CD4-positive, alpha-beta T cell treated with Interleukin-21 for 1 hour (primary cell): Measurements from ENCODE around the gene POU6F2.
A peak's percentile ranks its signal among the peaks of the same experiment; 100 is the strongest.

Source experiments
- DNase-seq: peaks from one replicate; pipeline ENCODE4 v3.0.0-alpha.2; 2020

POU6F2 gene

DNA sequence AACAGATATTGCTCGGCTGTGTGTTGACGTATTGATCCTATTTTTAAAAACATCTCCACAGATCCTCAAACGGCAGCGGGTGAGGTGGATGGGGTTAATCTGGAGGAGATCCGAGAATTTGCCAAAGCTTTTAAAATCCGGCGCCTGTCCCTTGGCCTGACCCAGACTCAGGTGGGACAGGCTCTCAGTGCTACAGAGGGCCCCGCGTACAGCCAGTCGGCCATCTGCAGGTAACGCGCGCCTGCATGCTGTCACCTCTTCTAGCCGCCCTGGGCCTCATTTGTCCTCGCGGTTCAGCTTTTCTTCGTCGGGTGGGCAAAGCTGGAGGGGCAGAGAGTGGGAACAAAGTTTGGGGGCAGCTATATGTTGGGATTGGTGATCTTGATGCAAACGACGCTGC, 482.8 kb downstream of the POU6F2 start:
- DNase-seq, result no peak

DNA sequence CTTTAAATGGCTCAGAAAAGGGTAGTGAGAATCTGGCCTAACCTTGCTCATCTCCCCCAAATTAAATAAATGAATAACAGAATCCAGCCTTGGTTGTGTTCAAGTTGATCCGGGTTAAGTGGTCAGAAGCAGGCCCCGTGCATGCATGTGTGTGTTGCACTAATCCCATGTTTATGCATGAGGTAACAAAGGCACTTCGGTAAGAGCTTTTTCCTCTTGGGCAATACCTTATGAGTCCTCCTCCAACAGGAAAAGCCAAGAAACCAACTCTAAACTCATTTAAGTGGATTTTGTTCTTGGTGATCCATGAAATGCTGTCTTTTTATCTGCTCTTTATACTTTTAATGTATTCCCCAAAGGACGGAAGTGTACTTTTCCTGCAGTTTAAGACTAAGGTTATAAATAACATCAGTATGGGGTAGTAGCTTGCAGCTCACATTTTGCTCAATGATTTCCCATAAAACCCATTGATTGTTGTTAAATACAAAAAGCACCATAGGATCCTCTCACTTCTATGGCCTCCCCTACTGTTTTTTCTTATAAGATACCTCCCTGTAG, 483.6 kb downstream of the POU6F2 start:
- no peak for DNase-seq

DNA sequence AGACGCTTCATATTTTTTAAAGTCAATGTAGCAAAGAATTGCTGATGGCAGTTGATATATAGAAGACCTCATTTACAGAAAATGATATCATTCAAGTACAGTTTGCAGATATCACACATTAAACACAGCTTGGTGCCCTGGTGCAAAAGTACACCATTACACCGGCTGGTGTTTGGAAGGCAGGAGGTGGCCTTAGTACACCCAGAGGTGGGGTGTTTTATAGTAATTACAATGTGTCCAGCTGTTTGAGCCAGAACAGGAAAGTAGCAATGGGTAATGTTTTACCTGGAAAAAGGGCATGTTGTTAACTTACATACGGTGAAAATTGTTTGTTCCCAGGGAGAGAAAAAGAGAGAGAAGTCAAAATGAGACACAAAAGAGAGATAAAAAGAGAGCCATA, 485.5 kb downstream of the POU6F2 start:
- no peak for DNase-seq

DNA sequence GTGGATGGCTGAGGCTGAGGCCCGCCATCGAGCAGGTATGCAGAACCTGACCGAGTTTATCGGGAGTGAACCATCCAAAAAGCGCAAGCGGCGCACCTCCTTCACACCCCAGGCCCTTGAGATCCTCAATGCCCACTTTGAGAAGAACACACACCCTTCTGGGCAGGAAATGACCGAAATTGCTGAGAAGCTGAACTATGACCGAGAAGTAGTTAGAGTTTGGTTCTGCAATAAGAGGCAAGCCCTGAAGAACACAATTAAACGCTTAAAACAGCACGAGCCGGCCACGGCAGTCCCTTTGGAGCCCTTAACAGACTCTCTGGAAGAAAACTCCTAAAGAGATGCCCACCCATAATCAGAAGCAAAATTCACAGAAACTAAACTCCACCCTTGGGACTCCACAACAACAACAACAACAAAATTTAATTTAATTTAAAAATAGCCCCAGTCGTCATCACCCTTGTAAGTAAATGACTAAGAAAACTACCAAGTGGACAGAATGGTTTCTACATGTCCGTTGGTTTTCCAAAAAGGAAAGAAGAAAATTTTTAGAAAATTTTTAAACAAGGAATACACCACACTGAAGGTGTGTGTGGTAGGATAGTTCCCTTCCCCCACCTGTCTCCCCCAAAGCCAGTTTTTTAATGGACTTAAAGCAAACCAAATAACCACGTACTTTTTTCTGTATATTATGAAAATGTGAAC, 486.8 kb downstream of the POU6F2 start:
- no peak for DNase-seq

DNA sequence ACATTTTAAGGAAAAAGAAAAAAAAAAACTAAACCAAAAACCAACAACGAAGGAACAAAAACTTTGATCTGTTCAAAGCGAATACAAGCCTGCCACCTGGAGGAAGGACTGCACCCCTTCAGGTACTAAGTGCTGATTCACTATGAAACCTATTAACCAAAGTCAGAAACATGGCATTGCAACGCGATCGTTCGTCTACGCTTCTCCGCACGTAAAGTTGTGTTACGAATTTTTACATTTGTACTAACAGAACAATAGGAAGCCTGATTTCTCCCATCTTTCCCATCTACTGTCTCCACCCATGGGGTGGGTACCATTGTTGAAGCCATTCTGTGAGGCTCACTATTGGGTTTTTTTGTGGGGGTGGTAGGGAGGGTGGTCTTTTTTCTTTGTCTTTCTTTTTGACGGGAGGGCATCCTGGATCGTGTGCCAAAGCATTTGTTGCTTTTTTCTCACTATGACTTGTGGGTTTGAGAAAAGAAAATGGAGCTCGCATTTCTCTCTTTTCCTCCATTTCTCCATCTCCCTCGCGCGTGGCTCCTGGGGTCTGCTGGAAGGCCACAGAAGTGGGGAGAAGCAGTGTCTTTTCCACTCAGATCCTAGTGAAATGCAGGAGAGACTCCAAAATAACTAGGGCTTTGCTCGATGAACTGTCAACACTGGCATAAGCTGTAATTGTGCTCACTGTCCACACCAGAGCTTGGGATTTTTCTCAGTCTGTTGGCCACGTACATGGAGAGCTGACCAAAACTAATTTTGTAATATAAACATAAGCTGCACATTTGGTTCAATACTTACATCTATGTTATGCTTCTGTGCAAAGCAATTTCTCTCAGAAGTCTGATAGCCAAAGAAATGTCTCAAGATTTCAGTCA, 487.6 kb downstream of the POU6F2 start:
- DNase-seq, result peak; percentile 26

DNA sequence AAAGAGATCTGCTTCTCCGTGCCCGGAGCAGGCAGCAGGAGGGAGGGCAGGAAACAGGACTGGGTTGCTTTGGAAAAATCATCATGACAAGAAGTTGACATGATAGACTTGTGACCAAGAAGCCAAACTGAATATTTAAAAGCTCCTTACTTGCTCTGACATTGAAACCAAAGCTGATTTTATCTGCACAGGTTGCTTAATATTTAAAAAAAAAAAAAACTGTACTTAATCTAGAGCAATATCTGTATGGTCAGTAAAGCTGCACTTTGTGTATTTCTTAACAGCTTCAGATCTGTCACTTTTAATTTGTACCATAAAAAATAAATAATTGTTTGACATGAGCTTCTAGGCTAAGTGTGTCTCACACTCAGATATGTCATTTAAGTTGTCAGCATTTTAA, 490.6 kb downstream of the POU6F2 start:
- DNase-seq, result no peak

DNA sequence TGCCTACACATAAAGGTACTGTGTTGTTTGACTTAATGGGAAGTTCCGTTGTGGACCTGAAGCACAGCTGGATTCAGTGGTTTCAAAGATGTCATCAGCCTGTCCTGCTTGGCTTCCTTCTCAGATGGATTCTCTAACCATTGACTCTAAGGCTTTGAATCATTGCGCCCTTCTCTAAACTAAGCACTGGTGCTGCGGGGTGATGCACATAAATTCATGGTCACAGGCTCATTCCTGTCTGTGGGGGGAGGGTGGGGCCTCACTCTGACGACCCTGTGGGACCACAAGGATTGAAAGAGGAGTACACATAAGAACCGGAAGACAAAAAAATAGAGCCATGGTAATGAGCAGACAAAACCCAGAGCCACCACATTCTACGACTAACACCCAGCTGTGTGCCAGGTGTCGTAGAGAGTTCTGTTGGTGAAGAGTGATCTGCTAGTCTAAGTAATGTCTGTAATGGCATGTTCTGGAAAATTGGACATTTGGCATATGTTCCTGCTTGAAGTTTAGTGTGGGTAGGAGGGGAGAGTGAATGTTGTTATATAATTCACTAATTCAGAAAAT, 491.2 kb downstream of the POU6F2 start:
- DNase-seq, result no peak

DNA sequence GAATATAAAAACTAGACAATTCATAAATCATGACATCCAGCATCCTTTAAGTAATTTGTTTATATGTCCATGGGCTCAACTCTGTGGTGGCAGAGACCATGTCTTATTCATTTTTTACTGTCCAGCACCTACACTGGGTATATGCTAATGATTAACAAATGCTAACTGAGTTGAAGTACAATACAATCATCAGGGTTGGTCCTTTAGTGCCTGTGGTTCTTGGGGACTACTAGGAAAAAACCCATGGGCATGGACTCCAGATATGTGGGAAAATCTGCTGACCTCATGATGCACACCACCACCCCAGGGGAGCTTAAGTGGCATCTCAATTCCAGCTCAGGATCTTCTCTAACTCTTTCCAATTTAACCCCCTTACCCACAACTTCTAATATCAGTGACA, 503.2 kb downstream of the POU6F2 start:
- no peak for DNase-seq

DNA sequence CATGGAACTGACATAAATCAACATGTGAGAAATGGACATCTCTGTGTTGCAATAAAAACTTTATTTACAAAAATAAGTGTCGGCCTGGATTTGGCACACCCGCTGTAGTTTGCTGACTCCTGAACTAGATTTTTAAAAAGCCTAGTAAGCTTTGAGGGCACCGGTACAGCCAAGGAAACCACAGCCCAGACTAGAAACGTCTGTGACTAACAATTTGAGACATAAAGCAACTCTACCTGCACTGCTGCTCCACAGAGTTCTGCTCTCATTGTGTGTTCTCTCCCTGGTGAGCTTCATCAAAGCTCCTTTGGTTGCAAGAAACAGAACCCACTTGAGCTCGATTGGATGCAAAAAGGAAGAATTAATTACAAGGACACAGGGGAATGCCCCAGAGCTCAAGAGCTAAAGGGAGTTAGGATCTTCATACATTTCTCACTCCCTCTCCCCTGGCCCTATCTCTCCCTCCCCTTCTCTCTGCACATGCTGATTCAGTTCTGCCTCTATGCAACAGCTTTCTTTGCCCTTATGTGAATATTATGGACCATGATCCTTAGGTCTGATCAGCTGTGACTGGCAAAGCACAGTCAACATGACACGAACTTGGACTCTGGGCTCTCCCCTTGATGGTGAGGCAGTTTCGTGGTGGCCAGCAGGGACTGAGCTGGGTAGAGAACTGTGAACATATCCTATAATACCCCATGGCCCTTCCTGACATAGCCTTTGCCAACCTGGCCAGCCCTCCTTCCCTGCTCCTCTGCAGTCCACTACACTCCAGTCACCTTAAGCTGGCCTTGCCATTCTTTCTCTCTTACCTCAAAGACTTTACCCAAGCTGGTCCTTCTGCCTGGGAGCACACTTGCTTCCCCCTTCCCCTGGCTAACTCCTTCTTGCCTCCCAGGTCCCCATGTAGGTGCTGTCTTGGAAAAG, 511.0 kb downstream of the POU6F2 start:
- DNase-seq, result no peak

DNA sequence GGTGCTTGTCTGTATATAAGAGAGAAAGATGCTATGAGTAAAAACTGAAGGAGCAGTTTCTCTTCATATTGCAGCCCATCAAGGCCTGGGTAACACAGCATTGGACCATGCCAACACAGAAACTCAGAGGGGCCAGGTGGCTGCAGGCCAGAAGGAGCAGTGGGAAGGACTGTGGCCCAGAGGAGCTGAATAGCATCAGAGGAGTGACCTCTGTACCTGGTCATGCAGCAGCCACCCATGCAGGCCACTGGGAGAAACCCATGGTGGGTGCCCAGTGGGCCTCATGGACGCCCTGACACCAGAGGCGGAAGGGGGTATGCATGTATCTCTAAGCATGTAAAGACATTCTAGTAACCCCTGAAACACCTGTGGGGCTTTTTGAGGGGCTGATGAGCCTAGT, 512.6 kb downstream of the POU6F2 start:
- DNase-seq, result no peak

DNA sequence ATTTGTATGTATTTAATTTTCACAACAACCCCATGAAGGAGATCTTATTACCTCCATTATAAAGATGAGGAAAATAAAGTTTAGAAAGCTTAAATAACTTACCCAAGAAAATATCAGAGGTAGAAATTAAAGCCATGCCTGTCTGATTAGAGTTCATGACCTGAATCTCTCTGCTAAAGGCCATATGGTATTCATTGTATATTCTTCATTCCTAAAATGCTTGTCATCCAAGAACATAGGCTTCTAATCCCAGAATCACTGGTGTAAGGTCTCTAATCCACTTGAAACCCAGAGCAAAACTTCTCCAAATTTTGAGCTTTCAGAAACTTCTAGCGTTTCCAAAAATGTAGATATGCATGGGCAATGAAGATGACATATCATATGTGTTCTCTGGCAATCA, 516.2 kb downstream of the POU6F2 start:
- no peak for DNase-seq

DNA sequence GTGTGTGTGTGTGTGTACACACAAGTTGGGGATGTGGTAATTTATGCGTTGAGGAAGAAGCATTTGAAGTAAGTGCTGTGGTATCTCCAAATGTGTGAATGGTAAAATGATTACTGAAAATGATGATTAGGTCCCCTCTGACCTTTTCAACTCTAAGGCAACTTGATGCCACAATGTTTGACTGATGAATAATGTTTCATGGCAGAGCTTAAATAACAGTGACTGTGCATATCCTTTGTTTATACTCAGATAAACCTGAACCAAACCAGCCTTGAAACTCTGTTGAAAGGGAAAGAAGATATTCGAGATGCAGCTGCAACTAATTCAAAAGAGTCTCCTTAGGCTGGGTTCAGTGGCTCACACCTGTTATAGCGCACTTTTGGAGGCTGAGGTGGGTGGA, 523.6 kb downstream of the POU6F2 start:
- DNase-seq, result no peak

DNA sequence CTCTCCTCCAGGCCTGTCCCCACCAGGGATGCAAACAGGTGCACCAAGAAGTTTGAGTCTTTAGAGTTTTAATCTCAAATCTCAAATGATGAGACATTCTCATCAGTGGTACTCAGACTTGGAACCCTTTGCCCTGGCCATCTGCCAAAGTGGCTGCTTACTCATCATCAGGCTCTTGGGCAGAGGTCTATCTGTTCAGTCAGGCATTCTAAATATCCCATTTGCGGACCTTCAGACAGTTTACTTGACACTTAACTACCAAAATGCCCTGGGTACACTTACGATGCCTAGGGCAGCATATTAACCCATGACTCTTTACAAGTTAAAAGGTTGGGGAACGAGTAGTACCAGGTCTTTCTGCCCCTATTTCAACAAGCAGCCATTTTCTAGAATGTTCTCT, 527.3 kb downstream of the POU6F2 start:
- DNase-seq, result no peak

DNA sequence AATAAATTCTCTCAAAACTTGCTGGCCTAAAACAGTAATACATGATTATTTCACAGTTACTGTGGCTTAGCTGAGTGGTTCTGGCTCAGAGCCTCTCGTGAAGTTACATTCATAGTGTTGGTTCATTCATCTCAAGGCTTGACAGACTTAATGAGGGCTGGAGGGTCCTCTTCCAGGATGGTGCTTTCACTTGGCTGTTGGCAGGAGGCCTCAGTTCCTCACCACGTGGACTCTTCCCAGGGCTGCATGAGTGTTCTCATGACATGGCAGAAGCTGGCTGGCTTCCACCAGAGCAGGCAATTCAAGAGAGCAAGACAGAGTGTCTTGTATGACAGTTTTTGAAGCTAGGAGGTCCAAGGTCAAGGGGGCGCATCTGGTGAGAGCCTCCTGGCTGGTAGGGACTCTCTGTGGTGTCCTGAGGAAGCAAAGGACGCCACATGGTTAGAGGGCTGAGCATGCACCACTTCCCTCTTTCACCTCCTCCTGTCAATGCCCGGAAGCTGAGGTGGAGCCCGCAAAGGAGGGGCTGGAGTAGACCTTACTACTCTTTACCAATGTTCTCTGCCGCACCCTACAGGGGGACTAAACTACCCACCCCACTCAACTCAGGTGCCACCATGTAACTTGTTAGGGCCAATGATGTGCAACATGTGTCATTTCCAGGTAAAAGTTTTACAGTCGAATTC, 530.3 kb downstream of the POU6F2 start:
- DNase-seq, result no peak

DNA sequence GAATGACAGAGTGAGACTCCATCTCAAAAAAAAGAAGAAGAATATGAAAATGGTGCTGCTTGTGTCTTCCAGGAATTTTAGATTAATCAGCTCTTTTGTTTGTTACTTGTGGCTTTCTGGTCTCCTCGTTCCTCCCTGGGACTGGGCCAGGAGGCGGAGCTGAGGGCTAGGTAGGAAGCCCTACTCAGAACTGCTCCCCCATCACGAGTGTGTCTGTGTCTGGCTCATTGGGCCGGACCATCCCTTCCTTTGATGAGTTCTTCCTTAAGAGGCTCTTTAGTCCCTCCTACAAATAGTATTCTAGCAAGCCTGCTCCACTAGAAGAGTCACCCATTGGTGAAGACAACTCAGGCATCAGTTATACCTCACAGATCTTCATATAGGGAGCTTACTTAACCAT, 531.7 kb downstream of the POU6F2 start:
- DNase-seq, result no peak

DNA sequence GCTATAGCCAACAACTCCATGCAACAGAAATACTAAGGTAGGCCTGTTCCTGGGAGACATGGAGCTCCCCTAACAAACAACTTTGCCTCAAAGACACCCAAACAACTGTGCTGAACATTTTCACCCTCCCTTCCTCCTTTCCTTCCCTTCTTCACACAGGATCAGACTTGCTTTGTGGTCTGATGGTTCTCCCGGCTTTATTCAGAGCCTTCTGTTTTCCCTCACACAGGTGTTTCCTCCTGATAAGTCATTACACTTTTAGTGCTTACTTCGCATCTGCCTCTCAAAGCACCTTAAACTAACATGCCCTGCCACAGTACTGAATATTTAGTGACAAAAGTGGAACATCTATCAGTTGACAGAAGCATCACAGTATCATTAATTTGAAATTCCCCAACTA, 532.2 kb downstream of the POU6F2 start:
- no peak for DNase-seq

DNA sequence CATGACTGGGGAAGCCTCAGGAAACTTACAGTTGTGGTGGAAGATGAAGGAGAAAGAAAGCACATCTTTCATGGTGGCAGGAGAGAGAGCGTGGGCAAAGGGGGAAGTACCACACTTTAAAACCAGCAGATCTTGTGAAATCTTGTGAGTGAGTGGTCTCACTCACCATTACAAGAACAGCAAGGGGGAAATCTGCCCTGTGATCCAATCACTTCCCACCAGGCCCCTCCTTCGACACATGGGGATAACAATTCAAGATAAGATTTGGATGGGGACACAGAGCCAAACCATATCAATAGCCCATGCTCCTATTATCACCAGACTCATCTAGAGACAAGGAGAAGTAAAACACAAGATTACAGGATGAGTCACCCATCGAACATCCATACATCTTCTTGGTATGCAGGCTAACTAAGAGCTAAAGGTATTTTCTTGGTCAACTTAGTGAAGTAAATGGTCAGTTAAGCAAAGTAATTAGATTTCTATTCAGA, 533.2 kb downstream of the POU6F2 start:
- DNase-seq, result no peak

DNA sequence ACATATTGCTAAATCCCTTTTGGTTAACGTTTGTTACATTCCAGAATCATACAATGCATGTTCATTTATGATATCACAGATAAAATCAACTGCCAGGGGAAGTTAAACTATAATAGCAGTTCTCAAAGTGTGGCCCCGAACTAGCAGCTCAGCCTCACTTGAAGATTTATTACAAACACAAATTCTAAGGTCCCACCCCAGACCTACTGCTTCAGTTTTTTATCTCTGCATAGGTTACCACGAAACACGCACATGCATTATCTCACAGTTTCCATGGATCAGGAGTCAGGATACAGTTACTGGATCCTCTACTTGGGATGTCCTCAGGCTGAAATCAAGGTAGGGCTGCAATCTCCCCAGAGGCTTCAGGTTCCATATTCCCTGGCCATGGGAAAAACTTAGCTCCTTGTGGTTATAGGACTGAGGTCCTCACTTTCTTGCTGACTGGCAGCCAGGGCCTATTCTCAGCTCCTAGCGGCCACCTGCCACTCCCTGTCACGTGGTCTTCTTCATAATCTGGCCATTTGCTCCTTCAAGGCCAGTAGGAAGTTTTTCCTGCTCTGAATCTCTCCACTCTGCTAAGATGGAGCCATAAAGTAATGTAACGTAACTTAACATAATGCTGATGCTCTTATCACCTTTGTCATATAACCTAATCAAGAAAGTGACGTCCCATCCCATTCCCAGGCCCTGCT, 538.0 kb downstream of the POU6F2 start:
- no peak for DNase-seq

DNA sequence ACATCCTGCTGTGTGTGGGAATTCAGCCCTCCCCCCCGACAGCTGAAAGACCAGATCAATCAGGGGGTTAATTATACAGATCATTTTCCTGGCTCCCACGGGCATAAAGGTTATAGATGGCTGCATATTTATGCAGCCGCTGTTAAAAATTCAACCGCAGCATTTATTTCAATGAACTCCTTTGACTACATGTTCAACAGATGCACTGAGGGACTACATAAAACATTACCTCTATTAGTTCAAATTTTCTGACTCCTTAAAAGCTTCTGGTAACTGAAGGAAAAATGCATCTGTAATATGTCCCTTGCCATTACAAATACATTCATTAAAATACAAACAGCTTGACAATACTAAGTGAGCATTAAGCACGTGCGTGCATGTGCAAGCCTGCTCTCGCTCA, 538.8 kb downstream of the POU6F2 start:
- DNase-seq, result no peak

DNA sequence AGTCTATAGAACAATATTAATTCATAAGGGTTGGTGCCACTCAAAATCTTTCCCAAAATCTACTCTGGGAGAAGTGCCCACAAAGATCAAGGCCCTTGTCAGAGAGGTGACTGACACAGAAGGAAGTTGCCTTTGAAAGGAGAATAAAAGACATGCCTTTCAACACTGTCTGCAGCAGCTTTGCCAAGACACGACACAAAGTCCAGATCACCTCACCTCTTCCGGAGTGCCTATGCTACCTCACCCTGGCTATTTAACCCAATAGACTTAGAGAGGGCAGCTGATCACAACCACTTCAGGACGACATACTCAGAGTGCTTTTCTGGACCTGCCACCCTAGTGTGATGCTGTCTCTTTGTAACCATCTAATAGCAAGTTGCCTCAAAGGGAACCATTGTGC, 539.5 kb downstream of the POU6F2 start:
- no peak for DNase-seq
